C1 segment of cervical spinal cord (tissue), 14 donors: ENCODE measurements around the gene ULBP1.
A peak's percentile ranks its signal among the peaks of the same experiment; 100 is the strongest.
"Not testable (repeated sequence)": the region's sequence is repeated elsewhere in the genome, so short reads cannot be mapped to it uniquely, and the experiment has no call there.

Experiments used
- DNase-seq, 14 donors: peaks; one replicate each; lab custom pipeline; 2025; lab: John Stamatoyannopoulos, UW

ULBP1 gene

DNA sequence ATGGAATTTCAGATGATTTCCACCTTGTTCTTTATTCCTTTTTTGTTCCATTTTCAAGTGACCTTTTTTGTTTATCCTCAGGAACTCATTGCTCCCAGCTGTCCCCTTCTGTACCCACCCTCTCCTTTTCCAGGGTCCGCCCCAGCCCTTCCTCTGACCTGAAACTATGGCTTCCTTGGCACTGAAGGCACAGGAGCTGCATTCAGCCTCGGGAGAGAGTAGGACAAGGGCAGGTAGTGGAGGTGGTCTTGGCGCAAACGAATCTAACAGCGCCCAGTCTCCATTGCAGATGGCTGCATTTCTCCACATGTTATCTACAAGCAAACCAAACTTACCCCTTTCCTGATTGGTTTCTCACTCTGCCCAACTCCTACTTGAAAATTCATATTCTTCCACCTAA lies 30.7 kb upstream of the ULBP1 start:
- no peak for DNase-seq

DNA sequence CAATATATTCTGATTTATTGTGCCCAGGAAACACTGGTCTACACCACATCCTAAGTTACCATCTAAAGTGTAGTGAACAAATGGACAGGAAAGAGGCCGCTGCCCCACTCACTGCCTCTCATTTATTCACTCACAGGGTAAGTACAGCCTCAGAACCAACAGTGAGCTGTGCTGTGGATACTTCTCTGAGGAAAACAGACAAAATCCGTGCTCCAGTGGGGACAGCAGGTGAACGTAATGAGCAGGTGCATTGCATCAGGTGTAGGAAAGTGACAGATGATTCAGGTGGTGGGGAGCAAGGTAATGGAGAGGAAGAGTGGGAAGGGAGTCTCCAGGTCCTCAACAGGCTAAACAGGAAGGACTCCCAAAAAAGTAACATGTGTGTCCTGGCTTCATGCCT lies 30.3 kb upstream of the ULBP1 start:
- DNase-seq = no peak

DNA sequence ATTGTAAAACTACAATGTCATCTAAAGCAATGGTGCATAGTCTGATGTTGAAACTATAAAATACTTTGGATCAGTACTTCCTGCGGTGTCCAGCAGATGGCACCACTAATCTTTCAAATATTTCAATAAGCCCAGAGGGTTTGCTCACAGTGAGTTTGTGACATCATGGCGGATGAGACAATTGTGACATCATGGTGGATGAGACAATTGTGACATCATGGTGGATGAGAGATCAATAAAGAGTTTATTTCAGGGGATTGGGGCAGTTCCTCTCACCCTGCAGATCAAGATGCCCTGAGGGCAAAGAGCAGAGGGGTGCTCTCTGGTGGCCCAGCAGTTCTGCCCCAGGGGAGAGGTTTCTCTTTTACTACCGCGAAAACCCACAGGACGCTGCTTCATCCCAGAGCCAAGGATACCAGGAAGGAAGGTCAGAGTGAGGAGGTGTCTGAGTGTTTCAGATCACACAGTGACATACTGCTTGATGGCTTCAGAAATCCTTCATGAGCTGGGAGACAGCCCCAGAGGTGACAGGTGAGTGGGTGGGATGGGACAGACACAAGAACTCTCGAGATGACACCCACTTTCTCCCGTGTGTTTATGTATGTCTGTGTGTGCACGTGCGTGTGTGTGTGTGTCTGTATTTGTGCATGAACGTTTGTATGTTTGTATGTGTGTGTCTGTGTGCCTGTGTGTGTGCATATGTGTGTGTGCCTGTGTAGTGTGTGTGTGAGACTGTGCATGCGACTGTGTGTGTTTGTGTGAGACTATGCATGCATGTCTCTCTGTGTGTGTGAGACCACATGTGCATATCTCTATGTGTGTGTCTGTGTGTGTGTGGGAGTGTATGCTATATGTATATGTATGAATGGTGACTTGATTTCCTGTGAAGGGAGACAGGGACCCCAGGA lies 29.2 kb upstream of the ULBP1 start:
- DNase-seq = peak in 7 of 14 donors; percentile 6 to 45 (median 24)

DNA sequence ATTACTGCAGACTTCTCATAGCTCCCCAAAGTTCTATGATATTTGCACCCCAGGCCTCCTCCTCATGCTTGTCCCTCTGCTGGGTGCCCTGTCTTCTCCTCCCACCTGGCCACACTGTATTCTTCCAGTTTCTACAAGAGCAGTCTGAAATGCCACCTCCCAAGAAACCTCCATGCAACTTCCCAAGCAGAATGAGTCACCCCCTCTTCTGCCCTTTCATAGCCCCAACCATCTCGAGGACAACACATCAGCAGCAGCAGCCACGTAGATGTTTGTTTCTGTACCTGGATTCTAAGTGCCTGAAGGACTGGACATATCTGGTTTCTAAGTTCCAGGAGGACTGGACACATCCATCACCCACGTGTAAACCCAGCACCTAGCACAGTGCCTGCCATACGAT lies 28.5 kb upstream of the ULBP1 start:
- no peak for DNase-seq

DNA sequence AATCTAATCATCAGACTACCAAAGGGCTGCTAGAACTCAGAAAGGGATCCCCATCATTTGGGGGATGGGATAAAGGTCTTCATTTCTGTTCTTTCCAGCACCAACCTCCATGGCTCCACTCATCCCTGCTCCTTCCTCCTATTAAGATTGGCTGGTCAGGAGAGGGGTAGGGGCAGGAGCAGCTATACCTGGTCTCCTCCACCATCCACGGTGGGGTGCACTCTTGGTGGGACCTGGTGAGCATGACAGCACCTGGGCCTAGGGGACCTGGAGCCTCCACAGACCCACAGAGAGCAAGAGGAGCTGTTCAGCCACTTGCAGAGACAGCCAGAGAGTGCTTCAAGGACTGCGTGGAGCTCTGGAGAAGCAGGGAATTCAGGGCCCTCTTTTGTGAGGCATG lies 28.1 kb upstream of the ULBP1 start:
- no peak for DNase-seq

DNA sequence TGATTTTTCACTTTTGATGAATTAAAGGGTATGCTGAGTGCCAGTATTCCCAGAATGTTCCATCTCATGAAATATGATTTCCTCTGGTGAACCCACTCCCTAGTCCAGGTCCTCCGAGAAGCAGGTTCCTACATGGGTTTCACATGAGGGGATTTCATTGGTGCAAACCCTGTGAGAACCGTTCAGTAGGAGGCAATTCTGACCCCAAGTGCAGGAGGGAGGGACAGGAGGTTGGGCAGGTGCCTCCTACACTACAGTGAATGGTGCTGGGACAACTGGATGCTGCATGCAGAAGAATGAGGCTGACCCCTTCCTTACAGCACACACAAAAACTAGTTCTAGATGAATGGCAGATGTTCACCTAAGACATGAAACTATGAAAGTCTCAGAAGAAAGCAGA lies 27.0 kb upstream of the ULBP1 start:
- no peak for DNase-seq

DNA sequence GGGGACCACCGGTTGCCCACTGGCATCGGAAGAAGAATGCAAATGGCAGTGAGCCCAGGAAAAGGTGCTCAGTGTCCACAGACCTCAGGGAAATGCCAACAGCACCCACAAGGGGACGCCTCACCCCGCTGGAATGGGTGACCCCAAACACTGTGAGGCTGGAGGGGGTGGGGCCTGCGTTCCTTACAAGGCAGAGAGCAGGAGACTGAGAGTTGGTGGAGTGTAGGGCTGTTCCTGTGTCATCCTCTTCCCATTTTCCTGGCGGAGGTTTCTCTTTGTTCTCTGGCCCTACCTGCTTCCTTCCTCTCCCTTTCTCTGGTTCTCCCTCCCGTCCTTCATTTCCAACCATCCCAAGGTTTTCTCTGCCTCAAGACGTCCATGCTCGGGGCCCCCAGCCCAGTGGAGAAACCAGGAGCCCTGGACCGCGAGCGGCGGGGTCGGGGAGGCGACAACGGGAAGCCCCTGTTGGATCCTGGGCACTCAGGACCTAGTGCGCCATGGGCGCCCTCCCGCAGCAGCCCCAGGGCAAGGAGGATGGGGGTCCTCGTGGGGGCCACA lies 25.7 kb upstream of the ULBP1 start:
- DNase-seq = not testable (repeated sequence)

DNA sequence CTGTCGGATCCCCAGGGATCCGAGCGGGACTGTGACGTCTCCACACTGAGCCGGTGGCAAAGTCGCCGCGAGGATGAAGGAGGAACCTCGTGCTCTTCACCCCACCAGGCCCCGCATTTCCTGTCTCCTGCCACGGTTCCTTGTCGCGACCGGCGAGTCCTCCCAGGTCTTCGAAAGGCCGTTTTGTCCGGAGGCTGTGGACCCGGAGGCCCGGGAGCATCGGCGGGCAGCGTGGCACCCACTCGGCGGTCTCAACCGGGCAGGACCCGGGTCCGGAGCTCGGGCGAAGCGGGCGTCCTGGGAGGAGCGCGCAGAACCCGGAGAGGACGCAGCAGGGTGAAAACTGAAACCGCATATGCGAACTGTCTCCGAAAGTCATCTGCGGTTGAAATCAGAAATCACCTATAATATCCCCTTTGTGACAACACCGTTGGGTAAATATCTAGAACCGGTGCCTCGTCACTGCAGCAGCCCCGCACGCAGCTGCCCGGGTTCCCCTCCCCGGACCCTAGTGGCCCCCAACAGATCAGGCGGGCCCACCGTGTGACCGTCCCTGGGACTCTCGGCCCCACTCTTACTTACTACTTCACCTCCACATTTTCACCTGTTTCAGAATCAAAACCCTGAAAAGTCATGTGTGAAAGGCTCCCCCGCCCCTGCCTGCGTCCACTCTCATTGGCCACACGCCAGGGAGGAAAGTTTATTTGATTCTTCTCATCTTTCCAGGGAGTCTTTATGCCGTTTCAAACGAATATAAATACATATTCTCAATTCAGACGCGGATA lies 25.0 kb upstream of the ULBP1 start:
- DNase-seq = no peak

DNA sequence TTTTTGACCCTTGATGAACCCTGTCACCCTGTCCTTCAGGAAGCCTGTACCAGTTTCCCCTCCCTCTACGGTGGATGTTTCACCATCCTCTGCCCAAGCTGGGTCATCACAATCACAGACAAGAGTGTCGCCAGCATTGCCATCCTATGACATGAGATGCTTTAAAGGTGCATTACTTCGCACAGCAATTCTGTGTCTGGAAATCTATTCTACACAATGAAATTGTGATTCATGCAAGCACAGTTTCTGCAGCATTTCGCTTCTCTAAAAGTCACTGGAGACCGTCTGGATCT lies 24.4 kb upstream of the ULBP1 start:
- DNase-seq = no peak

DNA sequence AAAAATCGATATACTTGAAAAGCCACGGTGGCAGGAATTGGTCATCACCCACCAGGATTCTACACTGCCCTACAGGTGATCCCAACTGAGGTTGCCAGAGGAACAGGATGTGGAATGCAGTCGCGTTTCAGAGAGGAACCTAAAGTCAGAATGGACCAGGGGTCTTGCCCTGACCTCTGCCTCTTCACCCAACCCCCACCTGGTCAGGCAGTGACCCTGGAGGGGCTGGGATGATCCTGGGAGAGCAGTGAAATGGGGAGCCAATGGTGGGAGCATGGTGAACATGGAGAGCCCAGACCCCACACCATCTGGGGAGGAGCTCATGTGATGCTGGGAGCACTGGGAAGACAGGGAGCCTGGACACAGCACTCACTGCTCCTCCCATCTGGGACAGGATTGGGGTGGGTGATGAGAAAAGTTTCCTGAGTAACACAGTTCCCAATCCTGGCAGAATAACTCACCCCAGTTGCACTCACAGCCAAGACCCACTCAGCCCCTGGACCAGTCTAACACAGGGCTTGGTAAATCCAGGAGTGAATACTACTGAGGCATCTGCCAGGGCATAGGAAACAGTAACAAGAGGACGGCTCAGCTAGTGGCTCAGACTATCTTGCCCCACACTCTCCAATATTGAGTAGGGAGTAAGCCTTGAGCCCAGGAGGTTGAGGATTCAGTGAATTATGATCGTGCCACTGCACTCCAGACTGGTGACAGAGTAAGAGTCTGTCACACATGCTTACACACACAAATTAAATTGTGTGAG lies 23.7 kb upstream of the ULBP1 start:
- DNase-seq = no peak

DNA sequence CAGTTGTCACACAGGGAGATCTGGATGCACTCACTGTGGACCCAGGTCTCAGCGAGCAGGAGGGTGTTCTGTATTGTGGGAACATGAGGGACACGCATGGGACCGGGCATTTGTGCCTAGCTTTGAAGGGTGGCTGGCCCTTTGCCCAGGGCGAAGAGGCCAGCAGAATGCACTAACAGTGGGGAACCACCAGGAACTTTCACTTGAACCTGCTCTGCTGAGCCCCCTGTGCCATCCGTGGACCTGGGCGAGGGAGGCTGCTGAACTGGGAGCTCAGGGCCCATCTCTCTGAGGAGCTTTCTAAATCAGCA lies 23.1 kb upstream of the ULBP1 start:
- no peak for DNase-seq

DNA sequence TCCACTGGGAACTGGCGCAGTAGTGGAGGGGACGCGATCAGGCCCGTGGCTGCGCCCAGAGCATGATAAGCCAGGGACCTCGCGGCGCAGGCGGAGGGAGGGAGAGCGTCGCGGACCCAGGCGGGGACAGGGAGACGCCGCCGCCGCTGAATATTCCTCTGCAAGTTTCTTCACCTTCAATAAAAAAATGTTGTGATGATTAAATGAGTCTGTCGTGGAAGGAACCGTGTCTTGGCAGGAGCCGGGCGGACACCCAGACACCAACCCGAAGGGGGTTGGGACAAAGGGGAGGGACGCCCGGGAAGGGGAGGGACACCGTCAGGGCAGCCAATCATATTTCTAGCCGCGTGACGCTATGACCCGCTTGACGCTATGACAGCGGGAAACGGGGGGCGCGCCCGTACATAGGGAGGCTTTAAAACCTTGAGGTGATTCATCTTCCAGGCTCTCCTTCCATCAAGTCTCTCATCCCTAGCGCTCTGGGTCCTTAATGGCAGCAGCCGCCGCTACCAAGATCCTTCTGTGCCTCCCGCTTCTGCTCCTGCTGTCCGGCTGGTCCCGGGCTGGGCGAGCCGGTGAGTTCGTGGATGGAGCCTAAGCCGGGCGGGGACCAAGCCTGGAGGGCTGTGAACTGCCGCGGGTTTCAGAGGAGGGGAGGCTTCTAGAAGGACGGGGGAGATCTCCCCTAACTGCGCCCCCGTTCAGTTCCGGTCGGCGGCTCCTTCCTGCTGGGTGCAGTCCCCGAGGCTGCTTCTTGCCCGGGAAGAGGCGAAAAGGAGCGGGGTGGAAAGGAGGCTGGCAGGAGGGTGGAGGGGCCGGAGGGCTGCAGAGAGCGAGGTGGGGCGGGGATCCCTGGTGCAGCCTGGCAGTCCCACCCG lies 21.9 kb upstream of the ULBP1 start, which contains the start of gene ULBP2:
Gene ULBP2 (plus strand): TSS at position 432 of the 878 bp plus-strand sequence. CDS start 59 bp downstream, at position 491.
- DNase-seq = peak in 13 of 14 donors; percentile 11 to 88 (median 53)

DNA sequence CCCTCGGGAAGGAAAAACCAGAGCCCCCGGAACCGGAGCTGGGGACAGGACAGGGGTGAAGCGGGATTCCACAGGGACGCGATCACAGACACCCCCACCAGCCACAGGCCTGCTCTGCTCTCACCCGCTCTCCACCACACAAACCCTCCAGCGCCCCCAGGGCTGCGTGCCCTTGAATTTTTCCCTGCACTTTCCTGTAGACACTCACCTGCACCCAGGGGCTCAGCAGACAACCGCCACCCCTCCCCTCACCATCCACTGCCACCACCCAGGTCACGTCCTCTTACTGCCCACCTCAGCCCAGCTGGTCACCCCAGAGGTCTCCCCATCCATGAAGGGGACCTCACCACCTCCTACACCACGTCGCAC lies 21.3 kb upstream of the ULBP1 start:
- DNase-seq = no peak

DNA sequence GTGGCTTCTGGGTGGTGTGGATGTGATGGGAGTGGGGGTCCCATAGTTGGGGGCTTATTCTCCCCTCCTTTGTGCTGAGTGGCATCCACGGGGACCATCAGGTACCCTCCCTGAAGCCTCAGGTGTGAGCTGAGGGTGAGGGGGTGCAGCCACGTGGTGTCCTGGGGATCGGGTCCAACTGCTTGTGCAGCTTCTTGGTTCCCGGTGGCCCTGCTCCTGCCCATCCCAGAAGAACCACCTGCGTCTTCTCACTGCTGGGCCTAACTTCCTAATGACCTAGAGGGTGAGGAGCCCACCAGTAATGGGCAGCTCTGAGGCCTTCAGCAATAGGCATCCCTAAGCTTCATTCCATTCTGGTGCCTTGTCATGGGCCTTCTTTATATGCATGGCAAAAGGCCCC lies 20.4 kb upstream of the ULBP1 start:
- DNase-seq = not testable (repeated sequence)

DNA sequence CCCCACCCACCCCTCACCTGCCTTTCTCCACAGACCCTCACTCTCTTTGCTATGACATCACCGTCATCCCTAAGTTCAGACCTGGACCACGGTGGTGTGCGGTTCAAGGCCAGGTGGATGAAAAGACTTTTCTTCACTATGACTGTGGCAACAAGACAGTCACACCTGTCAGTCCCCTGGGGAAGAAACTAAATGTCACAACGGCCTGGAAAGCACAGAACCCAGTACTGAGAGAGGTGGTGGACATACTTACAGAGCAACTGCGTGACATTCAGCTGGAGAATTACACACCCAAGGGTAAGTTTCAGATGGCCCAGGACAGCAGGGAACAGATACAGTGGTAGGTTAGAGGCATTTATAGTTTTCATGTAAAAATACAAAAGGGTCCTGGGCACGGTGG lies 18.5 kb upstream of the ULBP1 start:
- not testable (repeated sequence) for DNase-seq

DNA sequence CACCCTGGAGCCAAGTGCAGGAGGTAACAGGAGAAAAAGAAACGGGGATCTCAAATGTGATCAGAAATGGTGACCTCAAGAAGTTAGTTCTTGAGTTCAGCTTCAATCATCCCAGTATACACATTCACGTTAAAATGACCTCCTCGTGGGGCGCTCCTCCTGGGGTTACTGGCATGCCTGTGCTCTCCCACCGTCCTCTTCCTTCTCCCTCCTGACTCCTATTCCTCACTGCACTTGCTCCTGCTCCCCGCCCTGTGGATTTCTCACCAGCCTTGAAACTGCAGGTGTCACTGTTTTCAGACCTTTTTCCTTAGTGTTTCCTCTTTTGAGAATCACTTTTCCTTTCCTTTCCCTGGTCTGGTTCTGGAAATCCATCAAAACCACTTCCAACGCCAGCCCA lies 17.1 kb upstream of the ULBP1 start:
- not testable (repeated sequence) for DNase-seq

DNA sequence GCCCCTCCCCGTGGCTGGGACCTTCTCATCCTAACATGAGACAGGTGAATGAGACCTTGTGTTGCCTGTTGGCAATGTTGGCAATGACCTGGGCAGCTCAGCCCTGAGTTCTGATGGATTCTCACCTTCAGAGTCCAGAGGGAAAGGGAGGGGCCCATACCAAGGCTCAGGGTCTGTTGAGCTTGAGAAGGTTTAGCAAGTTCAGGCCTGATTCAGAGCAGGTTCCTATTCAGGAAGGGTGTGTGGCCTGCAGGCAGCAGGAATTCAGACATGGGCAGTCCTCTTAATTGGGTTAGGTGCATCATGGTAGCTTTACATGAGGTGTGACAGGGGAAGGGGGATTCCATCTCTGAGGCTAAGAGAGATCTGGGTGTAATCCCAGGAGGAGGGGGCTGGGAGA lies 16.2 kb upstream of the ULBP1 start:
- not testable (repeated sequence) for DNase-seq

DNA sequence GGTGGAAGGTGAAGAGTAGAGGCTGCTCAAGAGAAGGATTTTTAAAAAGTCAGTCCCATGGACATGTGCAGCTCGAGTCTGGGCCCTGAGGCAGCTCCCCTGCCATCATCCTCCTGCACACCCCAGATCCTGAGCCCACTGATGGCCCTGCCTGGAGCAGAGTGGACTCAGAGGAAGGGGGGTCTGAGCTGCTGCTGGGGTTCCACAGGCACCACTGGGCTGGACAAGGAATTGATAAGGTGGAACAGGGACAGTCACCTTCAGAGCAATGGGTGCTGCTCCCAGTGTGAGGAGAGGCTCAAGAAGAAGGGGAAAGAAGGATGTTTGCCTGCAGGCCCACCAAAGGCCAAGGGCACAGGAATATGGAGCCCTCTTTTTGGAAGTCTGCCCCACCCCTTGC lies 15.7 kb upstream of the ULBP1 start:
- DNase-seq = no peak

DNA sequence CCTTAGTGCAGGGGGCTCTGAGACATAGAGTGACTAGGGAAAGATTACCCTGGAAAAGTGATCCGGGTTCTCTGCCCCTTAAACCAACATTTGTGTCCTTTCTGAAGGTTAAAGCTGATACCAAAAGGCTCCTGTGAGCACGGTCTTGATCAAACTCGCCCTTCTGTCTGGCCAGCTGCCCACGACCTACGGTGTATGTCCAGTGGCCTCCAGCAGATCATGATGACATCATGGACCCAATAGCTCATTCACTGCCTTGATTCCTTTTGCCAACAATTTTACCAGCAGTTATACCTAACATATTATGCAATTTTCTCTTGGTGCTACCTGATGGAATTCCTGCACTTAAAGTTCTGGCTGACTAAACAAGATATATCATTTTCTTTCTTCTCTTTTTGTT lies 15.1 kb upstream of the ULBP1 start:
- no peak for DNase-seq

DNA sequence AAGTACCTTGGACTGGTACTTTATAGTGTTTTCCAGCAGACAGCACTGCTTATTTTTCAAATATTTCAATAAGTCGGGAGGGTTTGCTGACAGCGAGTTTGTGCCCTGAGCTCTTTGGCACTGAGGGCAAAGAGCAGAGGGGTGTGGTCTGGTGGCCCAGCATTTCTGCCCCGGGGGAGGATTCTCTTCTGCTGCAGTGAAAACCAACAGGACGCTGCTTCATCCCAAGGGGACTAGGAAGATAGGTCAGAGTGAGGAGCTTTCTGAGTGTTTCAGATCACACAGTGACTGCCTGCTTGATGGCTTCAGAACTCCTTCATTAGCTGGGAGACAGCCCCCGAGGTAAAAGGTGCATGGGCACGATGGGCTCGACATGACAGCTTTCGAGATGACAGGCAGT lies 13.3 kb upstream of the ULBP1 start:
- DNase-seq = no peak

DNA sequence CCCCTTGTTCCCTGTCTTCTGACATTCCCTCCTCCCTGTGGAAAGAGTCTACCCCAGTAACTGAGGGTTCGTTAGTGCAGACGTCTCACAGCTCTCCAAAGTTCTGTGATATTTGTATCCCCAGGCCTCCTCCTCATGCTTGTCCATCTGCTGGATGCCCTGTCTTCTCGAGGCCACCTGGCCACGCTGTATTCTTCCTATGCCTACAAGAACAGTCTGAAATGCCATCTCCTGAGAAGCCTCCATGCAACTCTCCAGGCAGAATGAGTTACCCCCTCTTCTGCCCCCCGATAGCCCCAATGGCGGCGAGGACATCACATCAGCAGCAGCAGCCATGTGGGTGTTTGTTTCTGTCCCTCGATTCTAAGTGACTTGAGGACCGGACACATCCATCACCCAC lies 12.6 kb upstream of the ULBP1 start:
- no peak for DNase-seq
